Measurements from ENCODE around the gene CCDC93. TPM values are rescaled to one million over a fixed set of nuclear protein-coding genes. Genes with fewer than 3 reads are reported as not detected.

Gene CCDC93
- total RNA-seq, 1 experiment from 2014 or later = 18.7 TPM

DNA sequence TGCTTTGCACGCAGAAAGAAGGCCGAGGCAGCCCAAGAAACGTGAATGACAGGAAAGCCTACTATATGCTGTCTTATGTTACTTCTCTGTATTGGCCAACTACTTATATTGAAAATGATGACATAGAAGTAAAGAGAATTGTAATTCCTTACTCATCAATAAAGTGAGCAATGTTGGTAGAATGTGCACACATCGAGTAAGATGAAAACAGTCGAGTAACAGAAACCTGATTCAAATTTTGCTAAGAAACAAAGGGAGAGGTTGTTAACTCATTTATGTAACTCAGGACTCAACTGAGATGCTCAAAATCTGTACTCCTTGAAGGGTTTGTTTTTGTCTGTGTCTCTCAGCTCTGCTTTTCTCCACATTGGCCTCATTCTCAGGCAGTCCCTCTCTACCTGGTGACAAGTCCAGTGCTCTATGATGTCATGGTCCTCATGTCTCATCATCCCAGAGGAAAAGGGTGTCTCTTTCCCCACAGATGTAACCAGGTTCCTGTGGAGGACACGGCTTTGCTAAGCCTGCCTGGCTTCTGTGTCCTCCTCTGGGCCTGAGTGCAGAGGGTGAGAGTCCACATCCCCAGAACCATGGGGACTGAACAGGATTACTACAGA, 30.3 kb upstream of the CCDC93 start:
- Histone ChIP-seq H3K4me3 (replicated peaks in 1 of 2; ENCODE audit: low read depth in 1 of 2, low read length in 2 of 2) (no peak overlapping the region), H3K9me3 (ENCODE audit: control insufficient read depth in 1 of 2, insufficient read depth in 1 of 2, low read depth in 1 of 2, low read length in 2 of 2) (no peaks in the 10 kb centered on the region), H3K27me3 (ENCODE audit: insufficient read depth, low read length) (no peaks in the 10 kb centered on the region), H3K4me2 (ENCODE audit: low read length) (no peak overlapping the region), H3K36me3 (ENCODE audit: control insufficient read depth in 1 of 2, insufficient read depth in 2 of 2, low read length in 2 of 2) (no peaks in the 10 kb centered on the region), H3K79me2 (ENCODE audit: insufficient read depth, low read length) (no peaks in the 10 kb centered on the region), H3K4me1 (ENCODE audit: control insufficient read depth in 1 of 2, insufficient read depth in 2 of 2, low read length in 2 of 2) (peaks cover 0 to 18% of the 10 kb centered on the region in 2 experiments; a peak in 2 of 4 replicates), H3K9me2 (ENCODE audit: insufficient read depth) (no peaks in the 10 kb centered on the region), H4K20me1 (ENCODE audit: insufficient read depth) (no peaks in the 10 kb centered on the region), H3K9ac (ENCODE audit: low read length) (no peak overlapping the region), H3K27ac (ENCODE audit: low read depth, low read length) (no peak overlapping the region), H2AFZ (ENCODE audit: low read depth, low read length, poor library complexity, severe bottlenecking) (no peak overlapping the region)
- no TSS peak for BruUV-seq (replicated peaks)
- ChIA-PET POLR2A (no interaction called here), CTCF (no interaction called here), RAD21 (ENCODE audit: low non-redundant PET in 1 of 2, low total read pairs in 2 of 2, uncharacterized antibody in 2 of 2, unreplicated experiment in 2 of 2) (no interaction called here)
- ATAC-seq = no peak
- intact Hi-C loops (cut with micrococcal nuclease) = loop anchor here (10.0 kb wide), 1 partner anchor 611 kb away; no protein-coding TSS in a partner anchor
- DNase-seq (ENCODE audit: low read depth, low spot score) = no peak
- TF ChIP-seq POLR2A (IDR thresholded peaks at IDR 0.05; ENCODE audit: borderline replicate concordance, extremely low read depth, insufficient read depth, insufficient read length) = no peak
- TF ChIP-seq, protein P1, sequence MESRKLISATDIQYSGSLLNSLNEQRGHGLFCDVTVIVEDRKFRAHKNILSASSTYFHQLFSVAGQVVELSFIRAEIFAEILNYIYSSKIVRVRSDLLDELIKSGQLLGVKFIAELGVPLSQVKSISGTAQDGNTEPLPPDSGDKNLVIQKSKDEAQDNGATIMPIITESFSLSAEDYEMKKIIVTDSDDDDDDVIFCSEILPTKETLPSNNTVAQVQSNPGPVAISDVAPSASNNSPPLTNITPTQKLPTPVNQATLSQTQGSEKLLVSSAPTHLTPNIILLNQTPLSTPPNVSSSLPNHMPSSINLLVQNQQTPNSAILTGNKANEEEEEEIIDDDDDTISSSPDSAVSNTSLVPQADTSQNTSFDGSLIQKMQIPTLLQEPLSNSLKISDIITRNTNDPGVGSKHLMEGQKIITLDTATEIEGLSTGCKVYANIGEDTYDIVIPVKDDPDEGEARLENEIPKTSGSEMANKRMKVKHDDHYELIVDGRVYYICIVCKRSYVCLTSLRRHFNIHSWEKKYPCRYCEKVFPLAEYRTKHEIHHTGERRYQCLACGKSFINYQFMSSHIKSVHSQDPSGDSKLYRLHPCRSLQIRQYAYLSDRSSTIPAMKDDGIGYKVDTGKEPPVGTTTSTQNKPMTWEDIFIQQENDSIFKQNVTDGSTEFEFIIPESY (IDR thresholded peaks at IDR 0.05; ENCODE audit: extremely low read depth, insufficient replicate concordance, low read length) = no peak
- TF ChIP-seq FOSL1 (IDR thresholded peaks at IDR 0.05; ENCODE audit: low read depth) = no peak
- TF ChIP-seq SRF (IDR thresholded peaks at IDR 0.05; ENCODE audit: low read depth) = no peak
- TF ChIP-seq, protein P2, sequence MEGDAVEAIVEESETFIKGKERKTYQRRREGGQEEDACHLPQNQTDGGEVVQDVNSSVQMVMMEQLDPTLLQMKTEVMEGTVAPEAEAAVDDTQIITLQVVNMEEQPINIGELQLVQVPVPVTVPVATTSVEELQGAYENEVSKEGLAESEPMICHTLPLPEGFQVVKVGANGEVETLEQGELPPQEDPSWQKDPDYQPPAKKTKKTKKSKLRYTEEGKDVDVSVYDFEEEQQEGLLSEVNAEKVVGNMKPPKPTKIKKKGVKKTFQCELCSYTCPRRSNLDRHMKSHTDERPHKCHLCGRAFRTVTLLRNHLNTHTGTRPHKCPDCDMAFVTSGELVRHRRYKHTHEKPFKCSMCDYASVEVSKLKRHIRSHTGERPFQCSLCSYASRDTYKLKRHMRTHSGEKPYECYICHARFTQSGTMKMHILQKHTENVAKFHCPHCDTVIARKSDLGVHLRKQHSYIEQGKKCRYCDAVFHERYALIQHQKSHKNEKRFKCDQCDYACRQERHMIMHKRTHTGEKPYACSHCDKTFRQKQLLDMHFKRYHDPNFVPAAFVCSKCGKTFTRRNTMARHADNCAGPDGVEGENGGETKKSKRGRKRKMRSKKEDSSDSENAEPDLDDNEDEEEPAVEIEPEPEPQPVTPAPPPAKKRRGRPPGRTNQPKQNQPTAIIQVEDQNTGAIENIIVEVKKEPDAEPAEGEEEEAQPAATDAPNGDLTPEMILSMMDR (IDR thresholded peaks at IDR 0.05 in 2 of 3, conservative IDR thresholded peaks at IDR 0.05 in 1 of 3; ENCODE audit: borderline replicate concordance in 1 of 3, insufficient read depth in 1 of 3, low read depth in 2 of 3, low read length in 2 of 3) = no peak
- TF ChIP-seq EZH2 (IDR thresholded peaks at IDR 0.05) = no peak
- TF ChIP-seq EZH2phosphoT487 (IDR thresholded peaks at IDR 0.05; ENCODE audit: borderline replicate concordance) = no peak
- no peak for TF ChIP-seq TCF7L2 (IDR thresholded peaks at IDR 0.05; ENCODE audit: borderline replicate concordance, extremely low read depth, insufficient read depth, insufficient read length)
- TF ChIP-seq JUND (IDR thresholded peaks at IDR 0.05) = no peak
- TF ChIP-seq CBX3 (IDR thresholded peaks at IDR 0.05; ENCODE audit: low read depth) = no peak
- TF ChIP-seq ZNF274 (IDR thresholded peaks at IDR 0.05; ENCODE audit: low read depth, low read length) = no peak
- TF ChIP-seq RAD21 (IDR thresholded peaks at IDR 0.05; ENCODE audit: low read depth) = no peak
- no peak for TF ChIP-seq CEBPB (IDR thresholded peaks at IDR 0.05; ENCODE audit: low read depth)
- TF ChIP-seq ZFX (IDR thresholded peaks at IDR 0.05) = no peak
- no peak for TF ChIP-seq SP1 (IDR thresholded peaks at IDR 0.05; ENCODE audit: low read depth)
- TF ChIP-seq ELF1 (IDR thresholded peaks at IDR 0.05; ENCODE audit: borderline replicate concordance, low read depth) = no peak
- TF ChIP-seq SIN3A (IDR thresholded peaks at IDR 0.05; ENCODE audit: low read depth) = no peak
- TF ChIP-seq, protein P3, sequence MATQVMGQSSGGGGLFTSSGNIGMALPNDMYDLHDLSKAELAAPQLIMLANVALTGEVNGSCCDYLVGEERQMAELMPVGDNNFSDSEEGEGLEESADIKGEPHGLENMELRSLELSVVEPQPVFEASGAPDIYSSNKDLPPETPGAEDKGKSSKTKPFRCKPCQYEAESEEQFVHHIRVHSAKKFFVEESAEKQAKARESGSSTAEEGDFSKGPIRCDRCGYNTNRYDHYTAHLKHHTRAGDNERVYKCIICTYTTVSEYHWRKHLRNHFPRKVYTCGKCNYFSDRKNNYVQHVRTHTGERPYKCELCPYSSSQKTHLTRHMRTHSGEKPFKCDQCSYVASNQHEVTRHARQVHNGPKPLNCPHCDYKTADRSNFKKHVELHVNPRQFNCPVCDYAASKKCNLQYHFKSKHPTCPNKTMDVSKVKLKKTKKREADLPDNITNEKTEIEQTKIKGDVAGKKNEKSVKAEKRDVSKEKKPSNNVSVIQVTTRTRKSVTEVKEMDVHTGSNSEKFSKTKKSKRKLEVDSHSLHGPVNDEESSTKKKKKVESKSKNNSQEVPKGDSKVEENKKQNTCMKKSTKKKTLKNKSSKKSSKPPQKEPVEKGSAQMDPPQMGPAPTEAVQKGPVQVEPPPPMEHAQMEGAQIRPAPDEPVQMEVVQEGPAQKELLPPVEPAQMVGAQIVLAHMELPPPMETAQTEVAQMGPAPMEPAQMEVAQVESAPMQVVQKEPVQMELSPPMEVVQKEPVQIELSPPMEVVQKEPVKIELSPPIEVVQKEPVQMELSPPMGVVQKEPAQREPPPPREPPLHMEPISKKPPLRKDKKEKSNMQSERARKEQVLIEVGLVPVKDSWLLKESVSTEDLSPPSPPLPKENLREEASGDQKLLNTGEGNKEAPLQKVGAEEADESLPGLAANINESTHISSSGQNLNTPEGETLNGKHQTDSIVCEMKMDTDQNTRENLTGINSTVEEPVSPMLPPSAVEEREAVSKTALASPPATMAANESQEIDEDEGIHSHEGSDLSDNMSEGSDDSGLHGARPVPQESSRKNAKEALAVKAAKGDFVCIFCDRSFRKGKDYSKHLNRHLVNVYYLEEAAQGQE (IDR thresholded peaks at IDR 0.05; ENCODE audit: low read depth) = no peak
